Stomach smooth muscle (tissue), 2 donors: ENCODE results near the gene FAM53B.

Source experiments
- H3K27ac ChIP-seq: one replicate; pipeline ENCODE4 v1.7.0; 2013; ENCODE audit warnings: mild to moderate bottlenecking, low read length, inconsistent platforms
- H3K27me3 ChIP-seq, 2 donors: one replicate each; pipeline ENCODE4 v1.7.0; 2013; ENCODE audit warnings: low read length in 2 of 2; ENCODE audit not compliant: insufficient read depth in 2 of 2, control insufficient read depth in 1 of 2
- H3K36me3 ChIP-seq, 2 donors: one replicate each; pipeline ENCODE4 v1.7.0; 2013; ENCODE audit warnings: low read length in 2 of 2; ENCODE audit not compliant: control insufficient read depth in 2 of 2, insufficient read depth in 2 of 2
- H3K4me1 ChIP-seq: one replicate; pipeline ENCODE4 v1.7.0; 2013; ENCODE audit warnings: low read length; ENCODE audit not compliant: control insufficient read depth, insufficient read depth
- H3K4me3 ChIP-seq, 2 donors: one replicate each; pipeline ENCODE4 v1.7.0; 2013; ENCODE audit warnings: low read length in 2 of 2
- H3K9ac ChIP-seq, 2 donors: one replicate each; pipeline ENCODE4 v1.7.0; 2013; ENCODE audit warnings: low read length in 2 of 2, mild to moderate bottlenecking in 1 of 2
- H3K9me3 ChIP-seq, 2 donors: one replicate each; pipeline ENCODE4 v1.7.0; 2013; ENCODE audit warnings: low read length in 2 of 2; ENCODE audit not compliant: control insufficient read depth in 2 of 2
- donor health status: healthy.
- donor health status: Pancreatic carcinoma.

Gene FAM53B

DNA sequence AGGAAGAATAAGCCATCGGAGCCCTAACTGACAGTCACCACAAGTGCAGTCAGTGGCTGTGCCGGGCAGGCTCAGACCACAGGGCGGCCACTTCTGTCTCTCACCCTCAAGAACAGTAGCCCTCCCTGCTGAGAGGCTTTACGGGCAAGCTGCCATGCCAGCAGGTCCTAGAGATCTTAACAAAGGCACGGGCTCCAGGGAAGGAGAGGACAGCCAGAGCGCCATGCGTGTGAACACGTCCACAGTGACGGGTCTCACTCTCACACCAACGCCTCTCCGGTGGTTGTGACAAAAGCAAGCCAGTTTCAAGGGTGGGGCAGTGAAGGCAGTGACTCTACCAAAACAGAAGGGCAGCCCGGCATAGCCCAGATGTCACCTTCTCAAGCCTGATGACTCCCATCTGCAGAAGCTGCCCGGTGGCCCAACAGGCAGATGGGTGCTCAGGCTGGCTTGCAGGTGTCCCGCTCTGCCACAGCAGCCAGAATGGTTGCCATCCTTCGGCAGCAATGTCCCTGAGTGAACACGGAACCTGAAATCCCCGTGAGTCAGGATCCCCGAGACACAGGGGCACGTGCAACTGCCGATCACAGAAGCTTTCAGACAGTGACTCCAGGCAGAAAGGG, 102.0 kb downstream of the FAM53B start:
- peaks cover 42% of the 10 kb centered on the region for H3K4me1 ChIP-seq

DNA sequence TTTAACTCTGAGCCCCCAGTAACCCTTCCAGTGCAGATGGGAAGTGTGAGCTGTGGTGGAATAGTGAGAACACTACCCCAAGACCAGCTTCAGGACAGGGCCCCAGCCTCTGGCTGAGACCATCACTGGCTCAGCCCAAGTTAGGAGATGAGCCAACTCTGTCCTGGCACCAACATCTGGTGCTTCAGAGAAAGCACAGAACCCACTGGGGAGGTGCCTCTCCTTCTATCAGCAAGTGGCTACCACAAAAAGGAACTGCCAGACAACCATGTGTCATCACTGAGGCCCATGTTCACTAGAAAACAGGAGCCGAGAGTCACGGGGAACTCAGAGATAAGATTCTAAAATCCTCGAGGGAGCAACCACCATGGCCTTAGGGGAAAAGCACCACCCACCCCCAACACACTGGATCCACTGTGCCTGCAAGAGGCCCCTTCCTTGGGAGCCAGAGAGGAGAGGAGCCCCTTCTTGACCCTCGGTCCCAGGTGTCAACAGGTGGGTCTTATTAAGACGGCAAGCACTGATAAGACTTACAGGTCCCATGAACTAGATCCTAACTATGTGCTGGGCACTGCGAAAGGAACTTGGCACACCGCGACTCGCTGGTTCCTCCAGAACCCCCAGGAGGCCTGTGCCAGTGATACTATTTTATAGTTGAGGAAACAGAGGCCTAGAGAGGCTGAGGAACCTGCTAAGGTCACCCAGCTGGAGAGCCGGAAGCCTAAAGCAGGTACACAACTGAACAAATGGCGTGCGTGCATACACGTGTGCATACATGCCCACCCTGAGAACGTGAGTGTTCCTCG, 102.7 kb downstream of the FAM53B start:
- H3K27me3 ChIP-seq = no peaks in the 10 kb centered on the region
- peak overlapping the region; percentile 24 for H3K27ac ChIP-seq
- peaks cover 0 to 2% of the 10 kb centered on the region in 2 donors for H3K36me3 ChIP-seq
- H3K9me3 ChIP-seq = no peaks in the 10 kb centered on the region
- peaks cover 35% of the 10 kb centered on the region for H3K4me1 ChIP-seq
- H3K4me3 ChIP-seq = peak overlapping the region; percentile 13 to 44
- peak overlapping the region in 1 of 2 donors; percentile 47 for H3K9ac ChIP-seq

More for the DNA sequence above, 102.0 kb downstream of the FAM53B start:
- Histone ChIP-seq H3K27ac (no peak overlapping the region), H3K9ac (no peak overlapping the region), H3K9me3 (no peaks in the 10 kb centered on the region), H3K36me3 (peaks cover 0 to 2% of the 10 kb centered on the region in 2 donors), H3K4me3 (peak overlapping the region in 1 of 2 donors; percentile 13), H3K27me3 (no peaks in the 10 kb centered on the region)

DNA sequence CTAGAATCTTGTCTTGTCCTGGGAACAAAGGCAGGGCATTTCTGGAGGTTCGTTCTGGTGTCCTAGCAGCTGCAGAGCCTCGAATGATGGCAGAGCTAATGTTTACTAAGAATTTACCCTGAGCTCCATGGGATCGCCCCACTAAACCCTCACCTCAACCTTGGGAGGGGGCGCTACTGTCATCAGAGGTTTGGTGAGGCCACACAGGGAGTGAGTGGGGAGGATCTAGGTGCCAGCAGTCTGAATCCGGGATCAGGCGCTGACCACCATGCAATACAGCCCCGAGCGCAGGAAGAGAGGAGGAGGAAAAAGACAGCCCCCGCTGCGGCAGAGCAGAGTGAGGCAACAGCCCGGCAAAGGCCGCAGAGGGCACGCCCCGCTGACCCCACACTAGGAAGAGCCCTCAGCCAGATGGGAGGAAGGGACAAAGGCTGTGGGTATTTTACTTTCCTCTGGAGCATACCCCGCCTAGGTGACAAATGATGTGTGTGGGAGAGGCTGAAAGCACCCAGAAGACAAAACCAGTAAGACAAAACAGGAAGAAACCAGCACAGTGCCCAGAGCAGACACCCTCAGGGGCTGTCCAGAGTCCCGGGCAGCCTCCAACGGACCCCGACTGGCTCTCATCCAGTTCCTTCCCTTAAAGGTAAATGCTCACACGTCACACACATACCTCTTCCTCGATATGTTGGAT, 103.5 kb downstream of the FAM53B start:
- H3K36me3 ChIP-seq = peaks cover 0 to 2% of the 10 kb centered on the region in 2 donors
- no peaks in the 10 kb centered on the region for H3K27me3 ChIP-seq
- no peaks in the 10 kb centered on the region for H3K9me3 ChIP-seq
- H3K9ac ChIP-seq = peak overlapping the region in 1 of 2 donors; percentile 47
- peak overlapping the region; percentile 13 to 44 for H3K4me3 ChIP-seq
- peak overlapping the region; percentile 24 for H3K27ac ChIP-seq
- peaks cover 27% of the 10 kb centered on the region for H3K4me1 ChIP-seq

DNA sequence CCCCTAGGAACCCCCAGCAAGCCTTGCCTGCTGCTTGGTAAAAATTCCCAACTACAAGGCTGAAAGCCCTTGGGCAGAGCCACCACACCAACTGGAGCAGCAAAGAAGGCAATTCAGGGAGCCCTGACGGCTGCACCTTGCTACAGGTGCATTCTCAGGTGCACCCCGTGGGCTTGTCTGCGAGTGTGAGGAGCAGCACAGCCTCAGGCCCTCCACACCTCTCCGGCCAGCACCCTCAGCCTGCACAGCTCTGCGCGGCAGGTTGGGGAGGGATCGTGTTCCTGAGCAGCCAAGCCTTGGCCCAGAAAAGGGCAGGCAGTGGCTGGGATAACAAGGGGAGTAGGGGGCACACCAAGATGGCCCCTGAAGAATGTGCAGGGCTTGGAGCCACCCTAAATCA, 104.1 kb downstream of the FAM53B start:
- no peaks in the 10 kb centered on the region for H3K27me3 ChIP-seq
- H3K9ac ChIP-seq = no peak overlapping the region
- peaks cover 24% of the 10 kb centered on the region for H3K4me1 ChIP-seq
- no peak overlapping the region for H3K27ac ChIP-seq
- no peaks in the 10 kb centered on the region for H3K9me3 ChIP-seq
- H3K36me3 ChIP-seq = peaks cover 0 to 2% of the 10 kb centered on the region in 2 donors
- no peak overlapping the region for H3K4me3 ChIP-seq

DNA sequence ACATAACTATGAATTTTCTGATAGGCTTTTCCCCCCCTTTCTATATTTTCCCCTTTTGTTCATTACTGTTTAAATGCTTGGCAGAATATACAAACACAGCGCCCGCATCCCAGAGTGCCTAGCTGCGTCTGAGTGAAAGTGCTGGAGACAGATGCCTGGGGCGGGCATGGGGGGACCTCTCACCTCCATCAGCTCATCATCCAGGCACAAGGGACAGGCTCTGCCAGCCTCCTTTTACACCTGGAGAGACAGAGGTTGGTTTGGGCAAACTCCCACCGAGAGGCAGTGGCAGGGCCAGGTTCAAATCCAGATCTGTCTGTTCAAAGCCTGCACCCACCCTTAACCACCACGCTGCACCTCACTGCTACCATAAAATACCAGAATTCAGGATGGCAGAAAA, 104.5 kb downstream of the FAM53B start:
- Histone ChIP-seq H3K27me3 (no peaks in the 10 kb centered on the region), H3K36me3 (peaks cover 0 to 2% of the 10 kb centered on the region in 2 donors), H3K4me3 (no peak overlapping the region), H3K27ac (no peak overlapping the region), H3K4me1 (peaks cover 23% of the 10 kb centered on the region), H3K9me3 (no peaks in the 10 kb centered on the region), H3K9ac (no peak overlapping the region)

DNA sequence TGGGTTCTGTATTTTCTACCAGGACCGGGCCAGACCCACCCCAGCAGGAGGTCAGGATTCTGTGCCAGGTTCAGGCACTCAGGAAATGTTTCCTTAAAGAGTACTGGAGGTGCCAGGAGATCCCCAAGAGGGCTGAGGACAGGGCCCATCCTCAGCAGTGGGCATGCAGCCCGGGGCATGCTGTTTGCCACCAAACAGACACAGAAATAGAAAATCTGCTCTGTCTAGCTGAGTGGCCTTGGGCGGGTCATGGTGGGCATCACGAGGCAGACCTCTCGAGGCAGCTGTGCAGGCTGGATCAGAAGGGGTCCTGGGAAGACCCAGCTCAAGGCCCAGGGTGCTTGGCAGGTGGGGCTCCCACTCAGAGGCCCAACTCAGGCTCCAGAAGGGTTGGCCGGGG, 105.0 kb downstream of the FAM53B start:
- no peaks in the 10 kb centered on the region for H3K27me3 ChIP-seq
- H3K9ac ChIP-seq = no peak overlapping the region
- peaks cover 0 to 2% of the 10 kb centered on the region in 2 donors for H3K36me3 ChIP-seq
- H3K4me3 ChIP-seq = no peak overlapping the region
- H3K4me1 ChIP-seq = peaks cover 21% of the 10 kb centered on the region
- H3K27ac ChIP-seq = no peak overlapping the region
- no peaks in the 10 kb centered on the region for H3K9me3 ChIP-seq

- no peak overlapping the region for H3K27ac ChIP-seq
- no peaks in the 10 kb centered on the region for H3K9me3 ChIP-seq
- peaks cover 0 to 2% of the 10 kb centered on the region in 2 donors for H3K36me3 ChIP-seq
- H3K4me1 ChIP-seq = peaks cover 21% of the 10 kb centered on the region
- no peak overlapping the region for H3K9ac ChIP-seq
- H3K4me3 ChIP-seq = no peak overlapping the region
- H3K27me3 ChIP-seq = no peaks in the 10 kb centered on the region
These were observed 106.4 kb downstream of the FAM53B start for GRCh38 chr10:124637746-124638145.

DNA sequence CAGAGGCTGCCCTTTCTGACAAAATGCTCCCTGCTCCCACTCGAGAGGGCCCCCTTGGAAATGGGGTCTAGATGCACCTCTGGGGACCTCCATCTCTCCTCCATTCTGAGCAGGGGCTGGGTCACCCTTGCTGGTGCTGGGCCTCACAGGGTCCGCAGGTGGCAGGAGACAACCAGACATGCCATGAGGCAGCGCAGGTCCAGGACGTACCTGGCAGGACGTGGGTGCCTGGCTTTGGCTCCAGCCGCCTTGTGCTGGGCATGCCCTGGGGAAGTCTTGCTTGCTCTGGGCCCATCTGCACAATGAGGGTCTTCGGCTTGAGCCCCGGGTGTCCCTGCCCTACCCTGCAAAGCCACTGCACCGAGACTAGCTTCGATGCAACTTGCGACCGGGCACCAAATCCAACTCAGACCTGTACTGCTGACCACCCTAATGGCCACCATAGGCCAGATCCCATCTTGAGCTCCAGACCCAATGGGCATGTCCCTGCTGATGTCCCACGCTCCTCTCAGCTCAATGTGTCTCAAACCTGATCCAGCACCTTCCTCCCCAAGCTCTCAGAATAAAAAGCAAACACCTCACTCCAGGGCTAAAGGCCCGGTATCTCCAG, 107.0 kb downstream of the FAM53B start:
- Histone ChIP-seq H3K27ac (no peak overlapping the region), H3K9me3 (no peaks in the 10 kb centered on the region), H3K36me3 (no peaks in the 10 kb centered on the region), H3K9ac (no peak overlapping the region), H3K4me3 (no peak overlapping the region), H3K4me1 (peaks cover 24% of the 10 kb centered on the region), H3K27me3 (no peaks in the 10 kb centered on the region)

- no peak overlapping the region for H3K4me3 ChIP-seq
- H3K9ac ChIP-seq = no peak overlapping the region
- no peaks in the 10 kb centered on the region for H3K27me3 ChIP-seq
- no peak overlapping the region for H3K27ac ChIP-seq
- H3K36me3 ChIP-seq = no peaks in the 10 kb centered on the region
- peaks cover 18% of the 10 kb centered on the region for H3K4me1 ChIP-seq
- no peaks in the 10 kb centered on the region for H3K9me3 ChIP-seq
These were observed 107.7 kb downstream of the FAM53B start for GRCh38 chr10:124636271-124636995.

DNA sequence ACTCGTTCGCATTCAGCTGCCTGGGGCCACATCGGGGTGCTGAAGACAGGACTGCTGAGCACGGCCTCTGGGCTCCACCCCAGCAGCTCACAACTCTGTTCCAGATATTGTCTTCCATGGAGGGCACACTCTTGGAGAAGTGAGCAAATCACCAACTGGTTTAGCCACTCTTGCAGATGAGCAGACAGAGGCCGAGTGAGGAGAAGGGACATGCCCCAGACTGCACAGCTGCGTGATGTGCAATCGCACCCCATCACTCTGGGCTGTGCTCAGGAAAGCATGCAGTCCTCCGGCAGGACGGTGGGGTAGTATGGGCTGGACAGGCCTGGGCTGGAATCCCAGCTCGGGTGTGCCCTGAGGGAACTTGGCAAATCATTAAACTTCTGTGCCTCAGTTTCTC, 111.6 kb downstream of the FAM53B start:
- Histone ChIP-seq H3K27ac (no peak overlapping the region), H3K4me3 (no peak overlapping the region), H3K36me3 (no peaks in the 10 kb centered on the region), H3K4me1 (peaks cover 24% of the 10 kb centered on the region), H3K9ac (no peak overlapping the region), H3K9me3 (no peaks in the 10 kb centered on the region), H3K27me3 (no peaks in the 10 kb centered on the region)
